HG03354 (cell line): ENCODE data around the gene COMMD8.
"Not testable (repeated sequence)": the region's sequence is repeated elsewhere in the genome, so short reads cannot be mapped to it uniquely, and the experiment has no call there.

Experiments used
- ATAC-seq: cut with Tn5 transposase; IDR thresholded peaks from one replicate; pipeline ENCODE4 v1.9.1; 2021; ENCODE audit warnings: mild to moderate bottlenecking; ENCODE audit not compliant: unreplicated experiment, poor library complexity, severe bottlenecking

The COMMD8 gene

GRCh38 chr4:47463235-47463956 lies at the start of gene COMMD8:
Gene COMMD8, minus strand, starts transcription at chr4:47463702. Its CDS starts 51 bp downstream, at chr4:47463651.
- peak; percentile 88 for ATAC-seq

GRCh38 chr4:47510506-47511143 lies 47.1 kb upstream of the COMMD8 start:
- peak; percentile 98 for ATAC-seq

- no peak for ATAC-seq
These were observed 42.2 kb upstream of the COMMD8 start for GRCh38 chr4:47505666-47506065.

GRCh38 chr4:47505147-47505546 lies 41.6 kb upstream of the COMMD8 start:
- no peak for ATAC-seq

- no peak for ATAC-seq
These were observed 37.3 kb upstream of the COMMD8 start for GRCh38 chr4:47500776-47501175.

- peak; percentile 42 for ATAC-seq
These were observed 36.2 kb upstream of the COMMD8 start for GRCh38 chr4:47499700-47500099.

- no peak for ATAC-seq
These were observed 35.4 kb upstream of the COMMD8 start for GRCh38 chr4:47498899-47499298.

GRCh38 chr4:47494124-47494430 lies 30.6 kb upstream of the COMMD8 start:
- ATAC-seq = no peak

GRCh38 chr4:47493238-47494123 lies 30.0 kb upstream of the COMMD8 start:
- peak; percentile 52 for ATAC-seq

GRCh38 chr4:47490550-47490949 lies 27.0 kb upstream of the COMMD8 start:
- peak; percentile 73 for ATAC-seq

- no peak for ATAC-seq
These were observed 25.2 kb upstream of the COMMD8 start for GRCh38 chr4:47488706-47489105.

- not testable (repeated sequence) for ATAC-seq
These were observed 23.2 kb upstream of the COMMD8 start for GRCh38 chr4:47486727-47487126.

- ATAC-seq = no peak
These were observed 22.8 kb upstream of the COMMD8 start for GRCh38 chr4:47486231-47486673.

- ATAC-seq = no peak
These were observed 22.3 kb upstream of the COMMD8 start for GRCh38 chr4:47485768-47486167.

GRCh38 chr4:47485047-47485692 lies 21.7 kb upstream of the COMMD8 start, which contains the start of gene ATP10D:
Gene ATP10D, plus strand, starts transcription at chr4:47485275. Its CDS starts 27,266 bp downstream, at chr4:47512541.
- peak; percentile 92 for ATAC-seq

GRCh38 chr4:47484168-47484567 lies 20.7 kb upstream of the COMMD8 start:
- peak; percentile 37 for ATAC-seq

GRCh38 chr4:47483745-47484144 lies 20.2 kb upstream of the COMMD8 start:
- peak; percentile 0 for ATAC-seq

- ATAC-seq = no peak
These were observed 18.8 kb upstream of the COMMD8 start for GRCh38 chr4:47482326-47482725.

GRCh38 chr4:47478804-47479203 lies 15.3 kb upstream of the COMMD8 start:
- no peak for ATAC-seq

GRCh38 chr4:47475411-47475810 lies 11.9 kb upstream of the COMMD8 start:
- no peak for ATAC-seq
